ENCODE measurements around the gene ATP11C.
"Not testable (repeated sequence)": the region's sequence is repeated elsewhere in the genome, so short reads cannot be mapped to it uniquely, and the experiment has no call there.

Gene ATP11C

GRCh38 chrX:139924069-139924695, 8.7 kb downstream of the ATP11C start:
- DNase-seq: peak; percentile 19

- DNase-seq: not testable (repeated sequence)
Measured at GRCh38 chrX:139921142-139921541, 11.7 kb downstream of the ATP11C start.

- no peak for DNase-seq
Measured at GRCh38 chrX:139920316-139920715, 12.5 kb downstream of the ATP11C start.

- no peak for DNase-seq
Measured at GRCh38 chrX:139914421-139914820, 18.4 kb downstream of the ATP11C start.

GRCh38 chrX:139909712-139910111, 23.1 kb downstream of the ATP11C start:
- no peak for DNase-seq

GRCh38 chrX:139907078-139907477, 25.8 kb downstream of the ATP11C start:
- DNase-seq: no peak

GRCh38 chrX:139905743-139906142, 27.1 kb downstream of the ATP11C start:
- no peak for DNase-seq

- DNase-seq: no peak
Measured at GRCh38 chrX:139905051-139905450, 27.8 kb downstream of the ATP11C start.

- no peak for DNase-seq
Measured at GRCh38 chrX:139903210-139903609, 29.6 kb downstream of the ATP11C start.

- DNase-seq: no peak
Measured at GRCh38 chrX:139902559-139902958, 30.3 kb downstream of the ATP11C start.

GRCh38 chrX:139898334-139898733, 34.5 kb downstream of the ATP11C start:
- DNase-seq: no peak

- no peak for DNase-seq
Measured at GRCh38 chrX:139892512-139892911, 40.3 kb downstream of the ATP11C start.

GRCh38 chrX:139890991-139891700, 41.7 kb downstream of the ATP11C start:
- DNase-seq: no peak

GRCh38 chrX:139889760-139890159, 43.1 kb downstream of the ATP11C start:
- DNase-seq: no peak

GRCh38 chrX:139883984-139884383, 48.9 kb downstream of the ATP11C start:
- DNase-seq: no peak

- DNase-seq: no peak
Measured at GRCh38 chrX:139882299-139882698, 50.6 kb downstream of the ATP11C start.

- DNase-seq: no peak
Measured at GRCh38 chrX:139881572-139881971, 51.3 kb downstream of the ATP11C start.

GRCh38 chrX:139881130-139881529, 51.7 kb downstream of the ATP11C start:
- DNase-seq: no peak

- DNase-seq: no peak
Measured at GRCh38 chrX:139877710-139878414, 55.0 kb downstream of the ATP11C start.

- no peak for DNase-seq
Measured at GRCh38 chrX:139875841-139876240, 57.0 kb downstream of the ATP11C start.

GRCh38 chrX:139869796-139870195, 63.1 kb downstream of the ATP11C start:
- DNase-seq: no peak

GRCh38 chrX:139864640-139865039, 68.2 kb downstream of the ATP11C start:
- DNase-seq: no peak

GRCh38 chrX:139862208-139862607, 70.6 kb downstream of the ATP11C start:
- peak; percentile 5 for DNase-seq

GRCh38 chrX:139856826-139857225, 76.0 kb downstream of the ATP11C start:
- DNase-seq: not testable (repeated sequence)
